GM08714 (cell line): Measurements from ENCODE around the gene EPHB6.

Experiments
- H3K4me3 ChIP-seq: fragments of 200-500 bp; sonication (Bioruptor generic); 2 replicates; pipeline ENCODE4 v1.5.1; 2014; ENCODE audit warnings: mild to moderate bottlenecking, low read length, inconsistent platforms
- ZNF274 ChIP-seq: IDR thresholded peaks from 2 replicates; pipeline ENCODE4 v1.6.1; 2012; ENCODE audit warnings: mild to moderate bottlenecking, low read depth, low read length

The EPHB6 gene

DNA sequence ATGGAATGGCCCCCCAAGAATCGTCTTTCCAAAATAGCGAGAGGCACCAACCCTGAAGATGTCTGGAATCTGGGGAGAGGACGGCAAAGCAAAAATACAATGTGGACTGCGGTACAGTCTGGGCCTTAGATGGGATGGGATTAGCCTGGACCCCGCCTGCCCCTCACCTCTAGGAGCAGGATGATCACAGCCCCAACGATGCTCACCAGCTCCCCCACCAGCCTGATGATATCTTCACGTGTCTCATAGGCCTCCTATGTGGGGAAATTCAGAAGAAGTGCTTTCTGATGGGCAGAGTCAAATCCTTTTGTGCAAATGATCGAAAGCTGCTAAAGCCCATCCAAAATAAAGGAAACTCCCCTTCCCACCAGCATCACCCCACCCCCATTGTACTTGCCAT, 60.4 kb downstream of the EPHB6 start:
- TF ChIP-seq ZNF274: no peak
- H3K4me3 ChIP-seq: no peak overlapping the region

DNA sequence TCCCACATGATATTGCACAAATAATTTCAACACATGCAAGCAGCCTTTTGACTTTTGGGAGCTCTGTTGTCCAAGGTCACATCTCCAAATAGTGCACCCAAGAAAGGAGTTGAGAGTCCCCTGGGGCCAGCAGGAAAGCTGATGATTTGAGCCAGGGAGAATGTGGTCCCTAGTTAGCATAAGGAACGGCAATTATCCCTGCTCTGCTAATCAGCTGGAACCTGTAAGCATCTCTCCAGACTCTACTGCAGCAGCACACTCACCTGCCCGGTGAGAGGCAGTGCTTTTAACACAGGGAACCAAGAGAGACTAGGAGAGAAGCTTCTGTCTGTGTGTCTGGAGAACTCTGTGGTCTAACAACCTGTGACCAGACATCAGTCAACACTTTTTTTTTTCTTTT, 61.6 kb downstream of the EPHB6 start:
- no peak overlapping the region for H3K4me3 ChIP-seq
- TF ChIP-seq ZNF274: no peak

DNA sequence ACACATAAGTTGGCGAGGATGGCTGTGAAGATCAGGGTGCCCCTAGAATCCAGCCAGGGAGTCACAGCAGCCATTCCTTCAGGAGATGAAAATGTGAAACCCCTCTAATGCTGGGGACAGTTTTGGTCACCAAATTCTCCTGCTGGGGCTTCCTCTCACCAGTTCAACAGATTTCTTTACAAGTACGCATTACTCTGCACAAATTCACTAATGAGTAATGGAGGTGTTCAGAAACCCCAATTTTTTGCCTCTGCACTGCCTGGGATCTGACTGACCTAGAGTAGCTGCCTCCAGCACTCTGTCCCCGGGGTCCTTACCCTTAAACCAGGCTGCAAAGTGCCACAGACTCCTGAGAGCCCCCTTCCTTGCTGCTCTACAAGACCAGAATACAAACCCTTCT, 62.6 kb downstream of the EPHB6 start:
- TF ChIP-seq ZNF274: no peak
- no peak overlapping the region for H3K4me3 ChIP-seq

DNA sequence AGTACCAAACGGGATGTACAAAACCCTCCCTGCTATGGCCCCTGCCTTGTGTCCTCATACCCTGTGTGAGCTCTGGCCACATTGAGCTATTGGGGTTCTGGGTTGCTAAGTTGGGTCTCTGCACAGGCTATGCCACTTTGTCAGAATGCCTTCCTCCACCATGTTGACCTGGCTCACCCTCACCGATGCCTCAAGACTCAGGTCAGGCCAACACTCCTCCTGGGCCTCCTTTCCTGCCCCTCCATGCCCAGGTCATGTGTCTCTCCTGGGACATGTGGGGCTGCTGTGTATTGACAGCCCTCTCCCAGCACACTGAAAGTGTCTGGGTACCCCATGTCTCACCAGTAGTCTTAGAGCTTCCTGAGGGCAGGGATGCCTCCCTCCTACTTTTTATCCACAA, 64.0 kb downstream of the EPHB6 start:
- no peak overlapping the region for H3K4me3 ChIP-seq
- no peak for TF ChIP-seq ZNF274

DNA sequence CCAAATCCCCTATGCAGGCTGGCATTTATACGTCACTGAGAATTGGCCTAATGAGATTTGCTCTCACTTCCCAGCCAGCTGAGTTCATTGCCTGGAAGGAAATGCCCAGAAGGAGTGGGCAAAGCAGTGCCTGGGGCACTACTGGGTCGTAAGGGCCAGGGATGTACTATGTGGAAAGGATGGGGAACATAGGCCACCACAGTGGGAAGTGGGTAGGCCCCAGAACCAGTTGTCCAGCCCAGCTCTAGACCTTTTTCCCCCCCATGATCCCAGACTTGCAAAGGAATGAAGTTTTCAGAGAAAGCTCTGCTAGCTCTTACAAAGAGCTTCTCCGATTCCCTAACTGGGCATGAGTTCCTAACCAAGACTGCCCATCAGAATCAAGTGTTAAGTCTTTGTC, 64.8 kb downstream of the EPHB6 start:
- TF ChIP-seq ZNF274: no peak
- no peak overlapping the region for H3K4me3 ChIP-seq
